NCI-H524 (cell line): ENCODE data around the gene PARD3B.

ENCODE experiments used
- DNase-seq, 2 experiments: peaks; one replicate each; lab custom pipeline; 2025; lab: John Stamatoyannopoulos, UW

The PARD3B gene

GRCh38 chr2:204770735-204771134 lies 225.5 kb downstream of the PARD3B start:
- no peak for DNase-seq

GRCh38 chr2:204771721-204772120 lies 226.4 kb downstream of the PARD3B start:
- DNase-seq, result no peak

DNA sequence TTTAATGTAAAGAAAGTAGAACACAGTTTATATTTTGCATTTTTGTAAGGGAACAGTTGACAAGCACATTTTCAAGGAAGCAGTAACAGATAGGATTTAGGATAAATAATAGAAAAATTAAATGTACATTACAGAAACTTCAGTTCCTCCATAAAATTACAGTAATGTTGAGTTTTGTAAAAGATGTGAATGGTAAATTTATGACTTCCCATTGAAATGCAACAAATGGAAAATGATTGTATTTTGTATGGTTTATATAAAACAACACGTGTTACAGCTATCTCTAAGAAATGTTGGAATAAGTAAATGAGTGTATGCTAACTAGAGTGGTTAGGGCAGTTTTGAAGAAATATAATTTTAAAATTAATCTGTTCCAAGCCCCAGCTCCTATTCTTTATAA lies 227.3 kb downstream of the PARD3B start:
- DNase-seq, result no peak

DNA sequence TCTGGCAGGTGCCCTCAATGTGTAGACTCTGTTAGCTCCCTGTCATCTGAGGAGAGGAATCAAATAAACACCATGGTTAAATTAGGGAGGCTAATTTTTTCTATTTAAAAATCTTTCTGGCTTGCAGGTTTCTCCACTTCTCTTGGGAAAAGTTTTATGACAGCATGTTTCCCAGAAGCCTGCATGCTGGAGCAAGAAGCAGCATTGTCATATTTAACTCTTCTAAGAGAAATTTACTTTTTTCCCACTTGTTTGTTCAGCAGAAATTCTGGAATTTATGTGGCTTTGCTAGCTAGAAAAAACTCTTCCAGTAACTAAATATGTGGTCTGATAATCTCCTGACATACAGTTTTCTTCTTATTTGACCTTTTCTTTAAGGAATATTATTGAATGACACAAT lies 230.5 kb downstream of the PARD3B start:
- DNase-seq, result no peak

GRCh38 chr2:204776781-204777559 lies 231.7 kb downstream of the PARD3B start:
- DNase-seq, result no peak

DNA sequence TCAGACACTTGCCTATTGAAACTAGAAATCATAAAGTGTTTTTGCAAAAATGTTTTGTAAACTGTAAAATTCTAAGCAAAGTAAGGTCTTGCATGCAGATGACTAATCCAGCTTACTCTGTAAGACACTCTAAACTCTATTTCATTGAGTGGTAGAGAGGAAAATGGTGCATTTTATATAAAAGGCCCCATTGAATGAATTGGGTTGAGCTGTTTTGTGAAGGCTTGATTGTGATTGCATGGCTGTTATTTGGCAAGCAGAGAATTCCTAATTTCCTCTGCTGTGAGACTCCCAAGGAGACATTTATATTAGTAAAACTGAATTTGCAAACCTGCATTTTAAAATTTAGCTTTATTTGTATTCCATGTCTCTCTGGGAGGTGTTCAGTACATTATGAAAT lies 234.5 kb downstream of the PARD3B start:
- no peak for DNase-seq

- no peak for DNase-seq
These were observed 236.7 kb downstream of the PARD3B start for GRCh38 chr2:204781941-204782340.

- no peak for DNase-seq
These were observed 244.8 kb downstream of the PARD3B start for GRCh38 chr2:204790076-204790475.

DNA sequence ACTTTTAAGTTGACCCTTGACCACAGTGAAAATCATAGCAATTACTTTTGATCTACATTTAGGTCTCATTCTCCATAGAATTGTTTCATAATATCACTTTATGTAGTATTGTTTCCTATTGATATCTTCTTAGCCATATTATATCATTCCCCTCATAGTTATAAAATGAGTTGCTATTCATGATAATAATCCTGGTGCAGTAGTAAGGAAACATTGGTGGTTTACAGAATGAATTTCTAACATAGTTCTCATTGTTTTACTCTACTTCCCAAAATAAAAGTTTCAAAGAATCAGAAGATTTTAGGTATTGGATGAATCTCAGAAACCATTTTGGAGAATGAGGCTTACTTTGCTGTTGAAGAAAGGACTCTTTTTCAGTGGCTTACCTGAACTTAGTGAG lies 246.0 kb downstream of the PARD3B start:
- no peak for DNase-seq

GRCh38 chr2:204794624-204795023 lies 249.3 kb downstream of the PARD3B start:
- DNase-seq, result no peak

- no peak for DNase-seq
These were observed 249.9 kb downstream of the PARD3B start for GRCh38 chr2:204795156-204795555.

GRCh38 chr2:204796581-204796980 lies 251.3 kb downstream of the PARD3B start:
- DNase-seq, result no peak

DNA sequence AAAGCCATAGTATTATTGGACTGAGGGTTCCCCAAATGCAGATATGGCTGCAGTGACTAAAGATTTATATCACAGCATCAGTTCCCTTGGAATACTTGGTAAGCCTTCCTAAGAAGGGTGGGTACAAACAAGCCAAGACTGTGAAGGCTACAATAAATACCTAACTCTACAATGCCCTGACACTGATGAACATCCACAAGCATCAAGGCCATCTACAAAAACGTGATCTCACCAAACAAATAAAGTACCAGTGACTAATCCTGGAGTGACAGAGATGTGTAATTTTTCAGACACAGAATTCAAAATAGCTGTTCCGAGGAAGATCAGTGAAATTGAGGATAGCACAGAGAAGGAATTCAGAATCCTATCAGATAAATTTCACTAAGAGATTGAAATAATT lies 254.5 kb downstream of the PARD3B start:
- no peak for DNase-seq

DNA sequence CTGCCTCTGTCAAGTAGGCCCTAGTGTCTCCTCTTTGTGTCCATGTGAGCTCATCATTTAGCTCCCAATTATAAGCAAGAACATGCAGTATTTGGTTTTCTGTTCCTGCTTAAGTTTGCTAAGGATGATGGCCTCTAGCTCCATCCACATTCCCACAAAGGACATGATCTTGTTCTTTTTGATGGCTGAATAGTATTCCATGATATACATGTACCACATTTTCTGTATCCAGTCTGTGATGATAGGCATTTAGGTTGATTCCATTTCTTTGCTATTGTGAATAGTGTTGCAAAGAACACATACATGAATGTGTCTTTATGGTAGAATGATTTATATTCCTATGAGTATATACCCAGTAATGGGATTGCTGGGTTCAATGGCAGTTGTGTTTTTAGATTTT lies 263.2 kb downstream of the PARD3B start:
- DNase-seq, result no peak

DNA sequence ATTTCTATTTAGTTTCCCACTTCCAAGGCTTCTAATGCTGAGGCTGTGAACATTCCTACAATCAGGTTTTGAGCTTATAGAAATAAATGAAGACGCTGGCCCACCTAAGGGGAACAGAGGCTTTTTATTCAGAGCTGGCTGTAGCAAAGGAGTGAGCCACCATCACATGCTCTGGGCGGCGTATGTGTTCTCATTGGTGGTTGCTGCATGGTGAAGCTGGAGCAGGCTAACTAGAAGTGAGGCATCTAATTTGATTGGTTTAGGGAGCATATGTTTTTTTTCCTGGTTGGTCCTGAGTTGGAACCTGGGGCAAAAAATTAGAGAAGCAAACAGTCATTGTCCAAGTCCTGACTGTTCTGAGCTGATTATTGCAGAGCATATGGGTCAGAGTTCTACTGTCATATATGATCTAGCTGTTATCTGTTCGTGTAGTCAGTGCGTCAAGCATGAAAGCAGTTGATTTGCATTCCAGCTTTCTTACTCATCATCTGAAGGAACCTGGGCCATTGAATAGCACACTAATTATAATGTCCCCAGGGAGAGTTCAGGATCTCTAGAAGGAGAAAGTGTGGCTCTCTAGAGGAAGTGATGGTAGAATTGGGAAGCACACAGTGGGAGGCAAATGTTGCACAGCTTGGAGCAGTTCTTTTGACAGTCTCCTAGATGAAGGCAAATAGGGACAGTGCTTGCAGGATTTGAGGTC lies 279.6 kb downstream of the PARD3B start:
- DNase-seq, result no peak

DNA sequence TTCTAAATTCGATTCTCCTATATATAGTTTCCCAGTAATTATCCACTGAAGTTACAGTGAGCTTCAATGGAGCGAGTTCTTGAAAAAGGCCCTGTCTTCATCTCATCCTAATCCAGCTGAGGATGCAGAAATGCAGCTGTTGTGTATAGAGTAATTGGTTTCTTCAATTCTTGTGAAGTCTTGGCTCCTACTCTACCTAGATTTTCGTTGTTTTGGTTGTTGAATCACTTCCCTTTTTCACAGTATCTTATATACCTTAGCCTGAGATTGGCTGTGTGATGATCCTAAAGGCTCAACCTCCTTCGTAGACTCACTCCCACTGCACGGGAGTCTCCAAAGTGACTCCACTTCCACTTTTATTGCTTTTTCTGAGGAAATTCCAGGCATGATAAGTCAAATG lies 280.4 kb downstream of the PARD3B start:
- no peak for DNase-seq

GRCh38 chr2:204827701-204828590 lies 282.7 kb downstream of the PARD3B start:
- no peak for DNase-seq

DNA sequence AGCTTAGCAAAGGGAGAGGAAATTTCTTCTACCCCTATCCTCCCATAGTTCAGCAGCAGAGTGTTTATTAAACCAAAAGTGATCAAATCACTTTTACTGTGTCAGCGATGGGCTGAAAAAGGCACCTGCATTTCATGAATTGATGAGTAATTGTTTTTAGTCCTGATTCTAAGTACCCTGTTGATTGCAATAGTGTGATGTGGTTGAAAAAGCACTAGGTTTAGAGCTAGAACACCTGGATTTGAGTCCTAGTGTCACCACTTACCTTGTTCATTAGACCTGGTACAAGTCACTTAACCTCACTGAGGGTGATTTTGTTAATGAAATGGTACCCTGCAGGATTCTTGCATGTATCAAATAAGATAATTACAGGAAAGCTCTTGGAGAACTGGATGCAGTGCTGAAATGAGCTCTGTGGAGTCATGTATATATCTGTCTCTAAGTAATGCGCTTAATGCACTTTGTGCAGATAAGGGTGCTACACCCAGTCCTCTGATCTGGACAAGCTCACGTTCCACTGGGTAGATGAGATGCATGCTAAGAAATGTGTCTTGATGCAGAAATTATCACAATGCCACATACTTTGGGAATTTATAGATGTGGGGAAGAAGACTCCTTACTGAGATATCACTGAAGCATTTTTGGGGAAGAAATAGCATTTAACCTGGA lies 289.6 kb downstream of the PARD3B start:
- no peak for DNase-seq

DNA sequence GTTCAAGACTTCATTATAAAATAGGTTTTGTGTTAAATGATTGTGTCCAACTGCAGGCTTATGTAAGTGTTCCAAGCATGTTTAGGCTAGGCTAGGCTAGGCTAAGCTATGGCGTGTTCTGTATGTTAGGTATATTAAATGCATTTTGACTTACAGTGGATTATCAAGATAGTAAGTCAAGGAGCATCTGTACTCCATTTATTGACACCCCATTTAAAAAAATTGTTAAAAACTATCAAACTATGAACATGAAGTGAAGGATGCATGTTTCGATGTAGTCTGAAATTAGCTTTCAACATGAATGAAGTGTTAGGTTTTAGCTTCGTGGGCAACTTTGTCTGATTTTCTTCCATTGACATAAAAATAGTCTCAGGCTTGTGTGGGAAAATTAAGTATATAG lies 290.5 kb downstream of the PARD3B start:
- DNase-seq, result no peak

GRCh38 chr2:204840504-204840903 lies 295.2 kb downstream of the PARD3B start:
- no peak for DNase-seq

GRCh38 chr2:204842068-204842467 lies 296.8 kb downstream of the PARD3B start:
- DNase-seq, result no peak
